SH-SY5Y (cell line): ENCODE results near the gene AKR1C4.

Source experiments
- GATA2 ChIP-seq: IDR thresholded peaks from 2 replicates; pipeline ENCODE4 v1.6.1; 2011; ENCODE audit warnings: mild to moderate bottlenecking, low read depth, low read length
- GATA3 ChIP-seq: IDR thresholded peaks from 2 replicates; pipeline ENCODE4 v1.6.1; 2011; ENCODE audit warnings: low read depth, mild to moderate bottlenecking, low read length, moderate library complexity

DNA sequence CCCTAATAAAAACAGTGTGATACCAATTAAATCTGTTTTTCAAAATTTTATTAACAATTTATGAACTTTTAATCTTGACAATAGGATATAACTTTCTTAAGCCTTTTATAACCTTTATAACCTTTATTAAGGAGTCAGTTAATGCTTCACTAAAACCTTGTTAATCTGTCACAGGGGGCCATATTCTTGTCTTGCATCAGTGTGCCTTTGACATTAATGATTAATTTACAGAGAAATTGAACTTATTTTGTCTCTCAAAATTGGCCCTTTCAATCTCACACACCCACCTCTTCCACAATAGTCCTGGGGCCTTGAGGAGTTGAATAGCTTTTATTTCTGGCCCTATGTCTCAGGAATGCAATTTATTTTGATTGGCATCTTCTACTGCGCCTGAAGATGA is 68.5 kb downstream of the AKR1C4 start:
- TF ChIP-seq GATA3 = no peak
- no peak for TF ChIP-seq GATA2
